ENCODE data around the gene OAS3. TPM values are rescaled to one million over a fixed set of nuclear protein-coding genes. Genes with fewer than 3 reads are reported as not detected.

OAS3 gene
- total RNA-seq, 4 donors from 2014 or later = 7.3 to 24.9 (median 14.3) TPM

- no peak for TF ChIP-seq CTCF (IDR thresholded peaks at IDR 0.05; ENCODE audit: low read depth)
Observed at GRCh38 chr12:112978163-112979040, 40.1 kb downstream of the OAS3 start, which contains the start of gene OAS2. OAS2 (plus strand) TSS chr12:112978519; CDS start chr12:112978609, 90 bp downstream.

GRCh38 chr12:112979041-112979680 is 40.9 kb downstream of the OAS3 start:
- no peak for TF ChIP-seq CTCF (IDR thresholded peaks at IDR 0.05; ENCODE audit: low read depth)

GRCh38 chr12:112980491-112981158 is 42.4 kb downstream of the OAS3 start:
- TF ChIP-seq CTCF (IDR thresholded peaks at IDR 0.05; ENCODE audit: low read depth) = no peak

- TF ChIP-seq CTCF (IDR thresholded peaks at IDR 0.05; ENCODE audit: low read depth) = no peak
Observed at GRCh38 chr12:112985642-112986290, 47.5 kb downstream of the OAS3 start.

- no peak for TF ChIP-seq CTCF (IDR thresholded peaks at IDR 0.05; ENCODE audit: low read depth)
Observed at GRCh38 chr12:112986291-112986800, 48.1 kb downstream of the OAS3 start.

- no peak for TF ChIP-seq CTCF (IDR thresholded peaks at IDR 0.05; ENCODE audit: low read depth)
Observed at GRCh38 chr12:112987561-112987960, 49.3 kb downstream of the OAS3 start.
